Peyer's patch (tissue), 4 donors: Measurements from ENCODE around the gene NHLRC4.

Source experiments
- CTCF ChIP-seq, 6 experiments: fragments of 450-650 bp in 4 of 6; fragments of 200-600 bp in 2 of 6; sonication (generic) in 1 of 6; IDR thresholded peaks; one replicate each; pipeline ENCODE4 v1.5.1; 2017 to 2019; ENCODE audit warnings: antibody characterized with exemption in 6 of 6, mild to moderate bottlenecking in 3 of 6, moderate library complexity in 1 of 6
- POLR2A ChIP-seq, 2 donors: fragments of 450-650 bp; IDR thresholded peaks; one replicate each; pipeline ENCODE4 v1.5.1; 2017; ENCODE audit warnings: antibody characterized with exemption in 2 of 2, mild to moderate bottlenecking in 2 of 2, moderate library complexity in 2 of 2

GRCh38 chr16:539901-540530 is 26.8 kb upstream of the NHLRC4 start:
- TF ChIP-seq CTCF (IDR thresholded peaks at IDR 0.05) (no peak), POLR2A (IDR thresholded peaks at IDR 0.05) (no peak)
